VCaP (cell line): ENCODE results near the gene SERPINB5.

Experiments used
- H3K27ac ChIP-seq: fragments of 450-650 bp; 2 replicates; pipeline ENCODE4 v1.5.1; 2017
- TF ChIP-seq, protein P1 (sequence below): fragments of 450-650 bp; conservative IDR thresholded peaks from 2 replicates; pipeline ENCODE4 v1.5.1; 2017; ENCODE audit warnings: mild to moderate bottlenecking, moderate library complexity

The SERPINB5 gene, protein sequence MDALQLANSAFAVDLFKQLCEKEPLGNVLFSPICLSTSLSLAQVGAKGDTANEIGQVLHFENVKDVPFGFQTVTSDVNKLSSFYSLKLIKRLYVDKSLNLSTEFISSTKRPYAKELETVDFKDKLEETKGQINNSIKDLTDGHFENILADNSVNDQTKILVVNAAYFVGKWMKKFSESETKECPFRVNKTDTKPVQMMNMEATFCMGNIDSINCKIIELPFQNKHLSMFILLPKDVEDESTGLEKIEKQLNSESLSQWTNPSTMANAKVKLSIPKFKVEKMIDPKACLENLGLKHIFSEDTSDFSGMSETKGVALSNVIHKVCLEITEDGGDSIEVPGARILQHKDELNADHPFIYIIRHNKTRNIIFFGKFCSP

DNA sequence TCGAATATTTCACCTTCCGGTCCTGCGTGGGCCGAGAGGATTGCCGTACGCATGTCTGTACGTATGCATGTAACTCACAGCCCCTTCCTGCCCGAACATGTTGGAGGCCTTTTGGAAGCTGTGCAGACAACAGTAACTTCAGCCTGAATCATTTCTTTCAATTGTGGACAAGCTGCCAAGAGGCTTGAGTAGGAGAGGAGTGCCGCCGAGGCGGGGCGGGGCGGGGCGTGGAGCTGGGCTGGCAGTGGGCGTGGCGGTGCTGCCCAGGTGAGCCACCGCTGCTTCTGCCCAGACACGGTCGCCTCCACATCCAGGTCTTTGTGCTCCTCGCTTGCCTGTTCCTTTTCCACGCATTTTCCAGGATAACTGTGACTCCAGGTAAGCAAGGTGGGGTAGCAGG is at the start of gene SERPINB5:
Gene SERPINB5 (plus strand): TSS at position 291 of the 400 bp plus-strand sequence. CDS start 7,471 bp downstream, outside the sequence.
- TF ChIP-seq, protein P1, sequence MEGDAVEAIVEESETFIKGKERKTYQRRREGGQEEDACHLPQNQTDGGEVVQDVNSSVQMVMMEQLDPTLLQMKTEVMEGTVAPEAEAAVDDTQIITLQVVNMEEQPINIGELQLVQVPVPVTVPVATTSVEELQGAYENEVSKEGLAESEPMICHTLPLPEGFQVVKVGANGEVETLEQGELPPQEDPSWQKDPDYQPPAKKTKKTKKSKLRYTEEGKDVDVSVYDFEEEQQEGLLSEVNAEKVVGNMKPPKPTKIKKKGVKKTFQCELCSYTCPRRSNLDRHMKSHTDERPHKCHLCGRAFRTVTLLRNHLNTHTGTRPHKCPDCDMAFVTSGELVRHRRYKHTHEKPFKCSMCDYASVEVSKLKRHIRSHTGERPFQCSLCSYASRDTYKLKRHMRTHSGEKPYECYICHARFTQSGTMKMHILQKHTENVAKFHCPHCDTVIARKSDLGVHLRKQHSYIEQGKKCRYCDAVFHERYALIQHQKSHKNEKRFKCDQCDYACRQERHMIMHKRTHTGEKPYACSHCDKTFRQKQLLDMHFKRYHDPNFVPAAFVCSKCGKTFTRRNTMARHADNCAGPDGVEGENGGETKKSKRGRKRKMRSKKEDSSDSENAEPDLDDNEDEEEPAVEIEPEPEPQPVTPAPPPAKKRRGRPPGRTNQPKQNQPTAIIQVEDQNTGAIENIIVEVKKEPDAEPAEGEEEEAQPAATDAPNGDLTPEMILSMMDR, result no peak
- no peak within 1 kb of the TSS for H3K27ac ChIP-seq

DNA sequence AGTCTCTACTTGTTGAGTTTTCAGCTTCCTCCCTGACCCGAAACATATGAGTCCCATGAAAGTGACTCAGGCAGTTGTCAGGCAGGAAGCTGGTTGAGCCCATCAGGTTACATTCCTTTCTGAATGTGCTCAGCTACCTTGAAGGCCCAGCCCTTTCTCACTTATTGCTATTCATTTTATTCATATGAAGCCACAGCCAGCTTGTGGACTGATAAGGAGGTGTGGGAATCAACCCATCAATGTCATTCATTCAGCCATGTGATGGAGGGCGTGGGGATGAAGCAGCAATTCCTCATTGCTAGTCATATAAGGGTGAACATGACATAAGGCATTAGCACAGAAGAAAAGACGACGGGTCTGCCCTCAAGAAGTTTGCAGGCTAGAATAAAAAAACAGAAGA is 49.2 kb upstream of the SERPINB5 start:
- no peak overlapping the region for H3K27ac ChIP-seq
- TF ChIP-seq, protein P1, result no peak

DNA sequence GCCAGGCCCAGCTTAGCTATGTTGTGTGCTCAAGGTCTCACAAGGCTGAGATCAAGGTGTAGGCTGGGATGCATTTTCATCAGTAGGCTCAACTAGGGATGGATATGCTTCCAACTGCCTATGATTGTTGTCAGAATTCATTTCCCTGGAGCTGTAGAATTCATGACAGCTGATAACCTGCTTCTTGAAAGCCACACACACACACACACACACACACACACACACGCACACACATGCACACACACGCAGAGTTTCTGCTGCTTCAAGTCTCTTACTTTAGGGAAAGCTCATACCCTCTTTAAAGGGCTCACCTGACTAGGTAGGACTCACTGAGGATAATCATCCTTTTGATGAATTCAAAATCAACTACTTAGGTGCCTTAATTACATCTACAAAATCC is 46.2 kb upstream of the SERPINB5 start:
- no peak overlapping the region for H3K27ac ChIP-seq
- TF ChIP-seq, protein P1, result no peak

DNA sequence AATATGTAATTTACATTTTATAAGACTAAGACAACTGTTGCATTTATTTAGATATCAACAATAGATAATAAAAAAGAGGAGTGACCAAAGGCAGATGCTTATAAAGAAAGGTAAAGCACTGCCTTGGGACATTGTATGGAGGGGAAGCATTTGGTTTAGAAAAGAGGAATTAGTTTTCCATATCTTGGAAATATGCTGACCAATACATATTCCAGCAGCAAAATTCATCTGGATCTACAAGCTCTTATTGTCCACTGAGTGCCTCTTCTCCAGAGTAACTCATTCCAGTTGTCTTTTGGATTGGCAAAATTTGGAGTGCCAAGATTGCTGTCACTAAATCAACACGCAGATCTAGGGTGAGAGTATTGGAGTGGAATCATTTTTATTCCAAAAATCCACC is 45.6 kb upstream of the SERPINB5 start:
- H3K27ac ChIP-seq, result no peak overlapping the region
- TF ChIP-seq, protein P1, result no peak

DNA sequence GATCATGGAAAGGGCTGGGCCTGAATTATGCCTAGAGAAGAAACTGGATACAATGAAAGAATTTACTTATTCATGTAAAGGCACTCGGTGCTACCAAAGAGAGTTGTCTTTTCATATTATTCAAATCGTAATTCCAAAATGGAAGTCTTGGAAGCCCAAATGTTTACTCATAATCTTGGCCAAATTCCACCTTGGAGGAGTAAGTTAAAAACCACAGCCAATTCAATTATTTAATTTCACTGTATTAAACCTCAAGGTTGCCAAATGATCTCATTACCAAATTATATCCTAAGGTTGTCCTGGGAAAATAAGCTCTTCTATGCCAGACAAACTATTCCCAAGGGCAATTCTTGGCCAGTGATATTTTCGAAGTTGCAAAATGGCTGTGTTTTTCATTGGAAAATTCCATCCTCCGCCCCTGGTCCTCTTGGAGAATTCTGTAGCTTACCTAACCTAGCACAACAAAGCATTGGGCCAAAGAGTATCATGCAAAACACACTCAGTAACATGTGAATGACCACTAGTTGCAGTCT is 43.4 kb upstream of the SERPINB5 start:
- TF ChIP-seq, protein P1, result no peak

DNA sequence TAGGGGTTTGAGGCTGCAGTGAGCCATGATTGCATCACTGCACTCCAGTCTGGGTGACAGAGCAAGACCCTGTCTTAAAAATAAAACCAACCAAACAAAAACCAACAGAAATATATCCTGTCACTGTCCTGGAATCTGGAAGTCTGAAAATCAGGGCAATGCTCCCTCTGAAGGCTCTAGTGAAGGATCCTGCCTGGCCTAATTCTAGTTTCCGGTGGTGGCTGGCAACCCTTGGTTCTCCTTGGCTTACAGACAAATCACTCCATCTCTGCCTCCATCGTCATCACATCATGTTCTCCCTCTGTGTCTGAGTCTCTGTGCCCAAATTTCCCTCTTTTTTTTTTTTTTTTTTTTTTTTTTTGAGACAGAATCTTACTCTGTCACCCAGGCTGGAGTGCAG is 38.6 kb upstream of the SERPINB5 start:
- H3K27ac ChIP-seq, result no peak overlapping the region
- TF ChIP-seq, protein P1, result no peak

More for the DNA sequence above, 43.4 kb upstream of the SERPINB5 start:
- no peak overlapping the region for H3K27ac ChIP-seq

DNA sequence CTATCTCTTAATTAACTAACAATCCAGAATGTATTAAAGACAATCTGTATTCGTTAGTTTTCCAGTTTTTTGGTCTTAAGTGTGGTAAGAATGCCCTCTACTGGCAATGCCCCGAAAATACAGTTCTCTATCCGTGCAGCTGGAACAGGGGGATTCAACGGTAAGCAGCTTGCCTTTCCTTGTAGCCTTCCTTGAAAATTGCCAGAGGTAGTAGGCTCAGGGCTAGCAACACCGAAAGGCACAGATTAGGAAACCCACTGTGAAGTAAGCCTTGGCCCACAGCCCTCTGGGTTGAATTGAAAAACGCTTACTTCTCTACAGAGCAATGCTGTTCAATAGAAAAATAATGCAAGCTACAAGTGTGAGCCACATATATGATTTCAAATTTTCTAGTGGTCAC is 37.4 kb upstream of the SERPINB5 start:
- TF ChIP-seq, protein P1, result peak; percentile 81
- H3K27ac ChIP-seq, result no peak overlapping the region
